Stimulated activated CD8-positive, alpha-beta memory T cell treated with anti-CD3 and anti-CD28 coated beads, Interleukin-7, amount 100 ng/mL, for 24 hours (primary cell): ENCODE results near the gene PRIMA1.

ENCODE experiments used
- DNase-seq: peaks from one replicate; pipeline ENCODE4 v3.0.0-alpha.2; 2020; ENCODE audit warnings: low read depth

Gene PRIMA1

DNA sequence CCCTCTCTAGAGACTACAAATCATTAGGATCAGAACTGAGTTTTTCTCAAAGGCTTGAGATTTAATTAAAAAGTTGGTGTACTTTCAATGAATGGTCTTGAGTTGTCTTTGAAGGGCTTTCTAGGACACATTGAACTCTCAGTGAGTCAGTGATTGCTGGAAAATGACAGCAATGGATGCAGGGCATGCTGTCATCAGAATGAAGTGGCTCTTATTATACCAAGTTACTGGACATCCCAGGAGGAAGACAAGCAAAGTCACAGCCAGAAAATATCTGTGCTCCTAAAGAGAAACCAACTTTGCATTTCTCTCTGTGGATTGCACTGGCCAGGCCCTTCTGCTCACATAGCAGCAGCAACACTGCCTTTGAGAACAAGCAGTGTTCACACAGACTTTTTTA is 112.6 kb downstream of the PRIMA1 start:
- no peak for DNase-seq

DNA sequence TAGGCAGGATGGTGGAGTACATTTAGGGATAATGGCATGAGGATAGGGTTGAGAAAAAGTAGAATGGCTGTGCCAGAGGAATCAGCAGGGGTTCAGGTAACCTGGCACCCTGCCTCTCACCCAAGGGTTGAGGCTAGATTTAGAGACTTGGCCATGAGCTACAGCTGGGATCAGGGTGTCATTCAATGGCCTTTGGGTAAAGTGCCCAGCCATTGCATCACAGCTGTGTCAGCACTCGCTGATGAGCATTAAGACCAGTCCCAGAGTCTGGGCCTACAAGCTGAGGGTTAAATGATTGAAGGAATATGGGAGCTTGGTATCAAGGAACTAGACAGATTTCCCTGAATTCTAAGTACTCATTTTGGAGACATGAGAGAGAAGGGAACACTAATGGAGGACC is 113.9 kb downstream of the PRIMA1 start:
- no peak for DNase-seq

DNA sequence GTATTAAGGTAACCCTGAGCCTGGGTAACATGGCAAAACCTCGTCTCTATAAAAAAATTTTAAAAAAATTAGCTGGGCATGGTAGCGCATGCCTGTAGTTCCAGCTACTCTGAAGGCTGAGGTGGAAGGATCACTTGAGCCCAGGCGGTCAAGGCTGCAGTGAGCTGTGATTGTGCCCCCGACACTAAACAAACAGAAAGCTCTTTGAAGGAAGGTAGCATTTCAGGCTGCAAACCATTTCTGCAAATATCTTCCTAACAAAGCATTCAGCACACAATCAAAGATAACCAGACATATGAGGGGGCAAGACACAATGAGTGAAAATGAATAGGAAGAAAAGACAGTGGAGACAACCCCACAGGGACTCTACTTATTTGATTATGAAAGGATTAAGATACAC is 118.7 kb downstream of the PRIMA1 start:
- DNase-seq, result no peak
